ENCODE results near the gene PIK3R5.

GRCh38 chr17:8881606-8882005 is 83.9 kb downstream of the PIK3R5 start:
- TF ChIP-seq, protein P1, sequence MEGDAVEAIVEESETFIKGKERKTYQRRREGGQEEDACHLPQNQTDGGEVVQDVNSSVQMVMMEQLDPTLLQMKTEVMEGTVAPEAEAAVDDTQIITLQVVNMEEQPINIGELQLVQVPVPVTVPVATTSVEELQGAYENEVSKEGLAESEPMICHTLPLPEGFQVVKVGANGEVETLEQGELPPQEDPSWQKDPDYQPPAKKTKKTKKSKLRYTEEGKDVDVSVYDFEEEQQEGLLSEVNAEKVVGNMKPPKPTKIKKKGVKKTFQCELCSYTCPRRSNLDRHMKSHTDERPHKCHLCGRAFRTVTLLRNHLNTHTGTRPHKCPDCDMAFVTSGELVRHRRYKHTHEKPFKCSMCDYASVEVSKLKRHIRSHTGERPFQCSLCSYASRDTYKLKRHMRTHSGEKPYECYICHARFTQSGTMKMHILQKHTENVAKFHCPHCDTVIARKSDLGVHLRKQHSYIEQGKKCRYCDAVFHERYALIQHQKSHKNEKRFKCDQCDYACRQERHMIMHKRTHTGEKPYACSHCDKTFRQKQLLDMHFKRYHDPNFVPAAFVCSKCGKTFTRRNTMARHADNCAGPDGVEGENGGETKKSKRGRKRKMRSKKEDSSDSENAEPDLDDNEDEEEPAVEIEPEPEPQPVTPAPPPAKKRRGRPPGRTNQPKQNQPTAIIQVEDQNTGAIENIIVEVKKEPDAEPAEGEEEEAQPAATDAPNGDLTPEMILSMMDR (IDR thresholded peaks at IDR 0.05; ENCODE audit: insufficient read depth, low read depth, low read length): no peak
- no peak for TF ChIP-seq EZH2 (IDR thresholded peaks at IDR 0.05; ENCODE audit: insufficient read depth, low read length)

Data from astrocyte (in vitro differentiated cells and primary cell).